Spleen (tissue), 7 donors: ENCODE results near the gene MTSS2.

ENCODE experiments used
- CTCF ChIP-seq, 11 experiments: fragments of 200-600 bp in 7 of 11; fragments of 450-650 bp in 4 of 11; sonication (generic) in 4 of 11; IDR thresholded peaks in 8 of 11; conservative IDR thresholded peaks in 3 of 11; 1 replicate in 7 of 11; 2 replicates in 4 of 11; pipeline versions ENCODE4 v1.4.0 to v1.8.0; 2016 to 2021; ENCODE audit warnings: antibody characterized with exemption in 11 of 11, inconsistent platforms in 4 of 11, mild to moderate bottlenecking in 1 of 11
- POLR2A ChIP-seq, 3 donors: fragments of 450-650 bp; IDR thresholded peaks; one replicate each; pipeline ENCODE4 v1.5.1; 2017; ENCODE audit warnings: antibody characterized with exemption in 3 of 3, mild to moderate bottlenecking in 1 of 3
- donor health status: DM: no; HTN: no; CAD: no; lungs with moderate emphysema.
- donor health status: DM: no; HTN: no; CAD: no.
- donor health status: DM: no; HTN: no; CAD: no.

GRCh38 chr16:70653809-70654771 lies 31.8 kb downstream of the MTSS2 start:
- TF ChIP-seq POLR2A (IDR thresholded peaks at IDR 0.05) (no peak), CTCF (IDR thresholded peaks at IDR 0.05 in 8 of 11, conservative IDR thresholded peaks at IDR 0.05 in 3 of 11) (peak; percentile 79 to 96 (median 91))
